Measurements from ENCODE around the gene DLK2.

The DLK2 gene

GRCh38 chr6:43477235-43478007, 22.1 kb upstream of the DLK2 start, which contains the start of gene TJAP1:
Gene TJAP1 (plus strand): TSS chr6:43477570. CDS start chr6:43499002, 21,432 bp downstream.
- Histone ChIP-seq H3K23ac (ENCODE audit: low read depth, low read length, poor library complexity) (peak within 1 kb of the TSS; percentile 95), H3K18ac (ENCODE audit: low read length) (no peak within 1 kb of the TSS), H3K9ac (ENCODE audit: low read depth, low read length, poor library complexity) (no peak within 1 kb of the TSS), H3K27me3 (ENCODE audit: control insufficient read depth in 3 of 3, insufficient read depth in 3 of 3, low read depth in 1 of 3, low read length in 3 of 3) (no peaks in the 10 kb centered on the region), H4K91ac (ENCODE audit: low read depth, low read length, poor library complexity) (no peak within 1 kb of the TSS), H3K9me3 (replicated peaks in 1 of 2; ENCODE audit: control insufficient read depth in 2 of 2, insufficient read depth in 1 of 2, low read depth in 1 of 2, low read length in 2 of 2) (no peaks in the 10 kb centered on the region), H3K4ac (ENCODE audit: low read length) (no peak within 1 kb of the TSS), H2BK15ac (ENCODE audit: low read length) (no peak within 1 kb of the TSS), H3K27ac (replicated peaks; ENCODE audit: low read length) (no peak within 1 kb of the TSS), H3K4me3 (ENCODE audit: low read length in 2 of 2) (peak within 1 kb of the TSS; percentile 63 to 86), H3K4me2 (ENCODE audit: insufficient read depth, low read length, poor library complexity, severe bottlenecking) (peak within 1 kb of the TSS; percentile 47), H4K8ac (ENCODE audit: low read depth, low read length) (no peak within 1 kb of the TSS), H3K14ac (ENCODE audit: low read length) (no peak within 1 kb of the TSS), H3K79me1 (ENCODE audit: low read depth, low read length) (peaks cover 4% of the 10 kb centered on the region), H2BK120ac (ENCODE audit: low read depth, low read length) (no peak within 1 kb of the TSS), H2AFZ (ENCODE audit: low read length) (peak within 1 kb of the TSS; percentile 94), H3K4me1 (ENCODE audit: control insufficient read depth in 2 of 2, insufficient read depth in 1 of 2, low read depth in 1 of 2, low read length in 2 of 2) (peaks cover 9 to 10% of the 10 kb centered on the region in 2 donors), H3K36me3 (replicated peaks in 1 of 2; ENCODE audit: control insufficient read depth in 2 of 2, insufficient read depth in 2 of 2, low read length in 2 of 2) (peaks cover 0 to 10% of the 10 kb centered on the region in 2 donors), H2AK5ac (ENCODE audit: low read depth, low read length) (no peak within 1 kb of the TSS), H2BK12ac (ENCODE audit: low read length) (no peak within 1 kb of the TSS), H2BK5ac (ENCODE audit: low read length) (no peak within 1 kb of the TSS)
- DNase-seq (ENCODE audit: low spot score): peak; percentile 82
- WGBS, 2 donors (ENCODE audit: extremely low coverage in 2 of 2, insufficient read length in 2 of 2, insufficient replicate concordance in 1 of 2): no CpG with 5 or more reads among the region's 34 CpGs

GRCh38 chr6:43476746-43477145, 21.4 kb upstream of the DLK2 start:
- Histone ChIP-seq H4K8ac (ENCODE audit: low read depth, low read length) (no peak overlapping the region), H3K4me1 (ENCODE audit: control insufficient read depth in 2 of 2, insufficient read depth in 1 of 2, low read depth in 1 of 2, low read length in 2 of 2) (peaks cover 9 to 10% of the 10 kb centered on the region in 2 donors), H3K27ac (replicated peaks; ENCODE audit: low read length) (no peak overlapping the region), H3K23ac (ENCODE audit: low read depth, low read length, poor library complexity) (no peak overlapping the region), H2AK5ac (ENCODE audit: low read depth, low read length) (no peak overlapping the region), H3K4me2 (ENCODE audit: insufficient read depth, low read length, poor library complexity, severe bottlenecking) (peak overlapping the region; percentile 41), H3K4me3 (ENCODE audit: low read length in 2 of 2) (peak overlapping the region in 1 of 2 donors; percentile 63), H3K14ac (ENCODE audit: low read length) (no peak overlapping the region), H3K9me3 (replicated peaks in 1 of 2; ENCODE audit: control insufficient read depth in 2 of 2, insufficient read depth in 1 of 2, low read depth in 1 of 2, low read length in 2 of 2) (no peaks in the 10 kb centered on the region), H3K79me1 (ENCODE audit: low read depth, low read length) (peaks cover 4% of the 10 kb centered on the region), H2BK12ac (ENCODE audit: low read length) (no peak overlapping the region), H3K4ac (ENCODE audit: low read length) (no peak overlapping the region), H2AFZ (ENCODE audit: low read length) (peak overlapping the region; percentile 94), H4K91ac (ENCODE audit: low read depth, low read length, poor library complexity) (no peak overlapping the region), H3K27me3 (ENCODE audit: control insufficient read depth in 3 of 3, insufficient read depth in 3 of 3, low read depth in 1 of 3, low read length in 3 of 3) (no peaks in the 10 kb centered on the region), H2BK15ac (ENCODE audit: low read length) (no peak overlapping the region), H3K18ac (ENCODE audit: low read length) (no peak overlapping the region), H3K9ac (ENCODE audit: low read depth, low read length, poor library complexity) (no peak overlapping the region), H3K36me3 (replicated peaks in 1 of 2; ENCODE audit: control insufficient read depth in 2 of 2, insufficient read depth in 2 of 2, low read length in 2 of 2) (peaks cover 0 to 8% of the 10 kb centered on the region in 2 donors), H2BK120ac (ENCODE audit: low read depth, low read length) (no peak overlapping the region), H2BK5ac (ENCODE audit: low read length) (no peak overlapping the region)
- no peak for DNase-seq (ENCODE audit: low spot score)
- WGBS, 2 donors (ENCODE audit: extremely low coverage in 2 of 2, insufficient read length in 2 of 2, insufficient replicate concordance in 1 of 2): no CpG with 5 or more reads among the region's 2 CpGs

GRCh38 chr6:43475516-43475915, 20.2 kb upstream of the DLK2 start:
- Histone ChIP-seq H3K27ac (replicated peaks; ENCODE audit: low read length) (no peak overlapping the region), H3K9ac (ENCODE audit: low read depth, low read length, poor library complexity) (no peak overlapping the region), H3K4me2 (ENCODE audit: insufficient read depth, low read length, poor library complexity, severe bottlenecking) (no peak overlapping the region), H3K79me1 (ENCODE audit: low read depth, low read length) (peaks cover 4% of the 10 kb centered on the region), H4K8ac (ENCODE audit: low read depth, low read length) (no peak overlapping the region), H4K91ac (ENCODE audit: low read depth, low read length, poor library complexity) (no peak overlapping the region), H3K4me3 (ENCODE audit: low read length in 2 of 2) (no peak overlapping the region), H3K18ac (ENCODE audit: low read length) (no peak overlapping the region), H2BK5ac (ENCODE audit: low read length) (no peak overlapping the region), H2AK5ac (ENCODE audit: low read depth, low read length) (no peak overlapping the region), H3K36me3 (replicated peaks in 1 of 2; ENCODE audit: control insufficient read depth in 2 of 2, insufficient read depth in 2 of 2, low read length in 2 of 2) (peaks cover 0 to 2% of the 10 kb centered on the region in 2 donors), H2BK15ac (ENCODE audit: low read length) (no peak overlapping the region), H3K23ac (ENCODE audit: low read depth, low read length, poor library complexity) (no peak overlapping the region), H3K9me3 (replicated peaks in 1 of 2; ENCODE audit: control insufficient read depth in 2 of 2, insufficient read depth in 1 of 2, low read depth in 1 of 2, low read length in 2 of 2) (no peaks in the 10 kb centered on the region), H2AFZ (ENCODE audit: low read length) (peak overlapping the region; percentile 52), H3K14ac (ENCODE audit: low read length) (no peak overlapping the region), H3K4me1 (ENCODE audit: control insufficient read depth in 2 of 2, insufficient read depth in 1 of 2, low read depth in 1 of 2, low read length in 2 of 2) (peaks cover 7 to 10% of the 10 kb centered on the region in 2 donors), H3K4ac (ENCODE audit: low read length) (no peak overlapping the region), H2BK12ac (ENCODE audit: low read length) (no peak overlapping the region), H2BK120ac (ENCODE audit: low read depth, low read length) (no peak overlapping the region), H3K27me3 (ENCODE audit: control insufficient read depth in 3 of 3, insufficient read depth in 3 of 3, low read depth in 1 of 3, low read length in 3 of 3) (no peaks in the 10 kb centered on the region)
- no CpG with 5 or more reads among the region's 6 CpGs for WGBS, 2 donors (ENCODE audit: extremely low coverage in 2 of 2, insufficient read length in 2 of 2, insufficient replicate concordance in 1 of 2)
- no peak for DNase-seq (ENCODE audit: low spot score)

GRCh38 chr6:43472515-43472914, 17.2 kb upstream of the DLK2 start:
- no peak for DNase-seq (ENCODE audit: low spot score)
- H3K23ac ChIP-seq (ENCODE audit: low read depth, low read length, poor library complexity): no peak overlapping the region
- no CpG with 5 or more reads among the region's 4 CpGs for WGBS, 2 donors (ENCODE audit: extremely low coverage in 2 of 2, insufficient read length in 2 of 2, insufficient replicate concordance in 1 of 2)
- no peak overlapping the region for H3K4me3 ChIP-seq (ENCODE audit: low read length in 2 of 2)
- H4K8ac ChIP-seq (ENCODE audit: low read depth, low read length): no peak overlapping the region
- no peak overlapping the region for H3K9ac ChIP-seq (ENCODE audit: low read depth, low read length, poor library complexity)
- H3K79me1 ChIP-seq (ENCODE audit: low read depth, low read length): no peaks in the 10 kb centered on the region
- no peak overlapping the region for H2BK120ac ChIP-seq (ENCODE audit: low read depth, low read length)
- H3K14ac ChIP-seq (ENCODE audit: low read length): no peak overlapping the region
- no peak overlapping the region for H3K18ac ChIP-seq (ENCODE audit: low read length)
- no peak overlapping the region for H2AK5ac ChIP-seq (ENCODE audit: low read depth, low read length)
- H4K91ac ChIP-seq (ENCODE audit: low read depth, low read length, poor library complexity): no peak overlapping the region
- peaks cover 0 to 11% (median 0%) of the 10 kb centered on the region in 3 experiments for H3K27me3 ChIP-seq (ENCODE audit: control insufficient read depth in 3 of 3, insufficient read depth in 3 of 3, low read depth in 1 of 3, low read length in 3 of 3)
- peaks cover 0 to 2% of the 10 kb centered on the region in 2 donors for H3K9me3 ChIP-seq (replicated peaks in 1 of 2; ENCODE audit: control insufficient read depth in 2 of 2, insufficient read depth in 1 of 2, low read depth in 1 of 2, low read length in 2 of 2)
- H2BK5ac ChIP-seq (ENCODE audit: low read length): no peak overlapping the region
- H3K4me2 ChIP-seq (ENCODE audit: insufficient read depth, low read length, poor library complexity, severe bottlenecking): no peak overlapping the region
- no peak overlapping the region for H2BK12ac ChIP-seq (ENCODE audit: low read length)
- no peak overlapping the region for H2AFZ ChIP-seq (ENCODE audit: low read length)
- no peak overlapping the region for H2BK15ac ChIP-seq (ENCODE audit: low read length)
- H3K4me1 ChIP-seq (ENCODE audit: control insufficient read depth in 2 of 2, insufficient read depth in 1 of 2, low read depth in 1 of 2, low read length in 2 of 2): peaks cover 9 to 11% of the 10 kb centered on the region in 2 donors
- no peak overlapping the region for H3K27ac ChIP-seq (replicated peaks; ENCODE audit: low read length)
- no peaks in the 10 kb centered on the region for H3K36me3 ChIP-seq (replicated peaks in 1 of 2; ENCODE audit: control insufficient read depth in 2 of 2, insufficient read depth in 2 of 2, low read length in 2 of 2)
- H3K4ac ChIP-seq (ENCODE audit: low read length): no peak overlapping the region
